Neural cell (in vitro differentiated cells): ENCODE measurements around the gene MVK. TPM values are rescaled to one million over a fixed set of nuclear protein-coding genes. Genes with fewer than 3 reads are reported as not detected.

Experiments
- H2AFZ ChIP-seq: fragments of 200-600, 300-800 bp; sonication (generic), shearing (Covaris generic); 2 replicates; pipeline ENCODE4 v1.6.0; 2014; ENCODE audit warnings: low read depth, mild to moderate bottlenecking, antibody characterized with exemption, low read length, moderate library complexity
- H3F3A ChIP-seq: fragments of 200-600 bp; shearing (Covaris generic); 2 replicates; pipeline ENCODE4 v1.6.1; 2016; ENCODE audit warnings: mild to moderate bottlenecking, moderate library complexity, mixed read lengths, antibody characterized with exemption, low read length; ENCODE audit not compliant: insufficient read depth, poor library complexity, severe bottlenecking
- H3K27ac ChIP-seq: fragments of 200-600, 300-800 bp; sonication (generic), shearing (Covaris generic); 2 replicates; pipeline ENCODE4 v1.5.1; 2014; ENCODE audit warnings: mild to moderate bottlenecking, low read length, moderate library complexity
- H3K27me3 ChIP-seq: fragments of 300-800, 200-600 bp; sonication (generic), shearing (Covaris generic); 2 replicates; pipeline ENCODE4 v1.6.0; 2014; ENCODE audit warnings: mild to moderate bottlenecking, low read depth, low read length, moderate library complexity; ENCODE audit not compliant: insufficient read depth
- H3K36me3 ChIP-seq: fragments of 300-800, 200-600 bp; sonication (generic), shearing (Covaris generic); 2 replicates; pipeline ENCODE4 v1.5.1; 2014; ENCODE audit warnings: mild to moderate bottlenecking, antibody characterized with exemption, low read length, moderate library complexity; ENCODE audit not compliant: insufficient read depth
- H3K4me2 ChIP-seq: fragments of 300-800, 200-600 bp; sonication (generic), shearing (Covaris generic); 2 replicates; pipeline ENCODE4 v1.6.0; 2014; ENCODE audit warnings: mild to moderate bottlenecking, low read length
- H3K4me3 ChIP-seq: fragments of 300-800, 200-600 bp; sonication (generic), shearing (Covaris generic); 2 replicates; pipeline ENCODE4 v1.5.1; 2014; ENCODE audit warnings: mild to moderate bottlenecking, low read length, moderate library complexity
- H3K79me2 ChIP-seq: fragments of 200-600 bp; shearing (Covaris generic); replicated peaks from 2 replicates; pipeline ENCODE4 v1.6.0; 2014; ENCODE audit warnings: mild to moderate bottlenecking, low read length, moderate library complexity; ENCODE audit not compliant: insufficient read depth
- H3K9ac ChIP-seq: fragments of 300-800, 200-600 bp; sonication (generic), shearing (Covaris generic); 2 replicates; pipeline ENCODE4 v1.6.1; 2016; ENCODE audit warnings: mild to moderate bottlenecking, low read length, mixed read lengths
- H3K9me2 ChIP-seq: fragments of 200-600 bp; shearing (Covaris generic); 2 replicates; pipeline ENCODE4 v1.6.1; 2016; ENCODE audit warnings: mild to moderate bottlenecking, low read length, mixed read lengths; ENCODE audit not compliant: insufficient read depth
- H3K9me3 ChIP-seq: fragments of 200-600, 300-800 bp; sonication (generic), shearing (Covaris generic); 2 replicates; pipeline ENCODE4 v1.6.1; 2016; ENCODE audit warnings: mild to moderate bottlenecking, mixed run types, low read length, moderate library complexity, mixed read lengths
- H4K20me1 ChIP-seq: fragments of 200-600 bp; shearing (Covaris generic); 2 replicates; pipeline ENCODE4 v1.6.1; 2016; ENCODE audit warnings: mild to moderate bottlenecking, mixed run types; ENCODE audit not compliant: insufficient read depth
- EP300 ChIP-seq: fragments of 450-650 bp; conservative IDR thresholded peaks from 2 replicates; pipeline ENCODE4 v1.6.1; 2014; ENCODE audit warnings: antibody characterized with exemption, mild to moderate bottlenecking, moderate library complexity; ENCODE audit not compliant: poor library complexity, severe bottlenecking
- EZH2 ChIP-seq: fragments of 200-600, 300-800 bp; shearing (Covaris generic), sonication (generic); IDR thresholded peaks from 2 replicates; pipeline ENCODE4 v1.6.1; 2014; ENCODE audit warnings: antibody characterized with exemption, low read length, borderline replicate concordance, mild to moderate bottlenecking; ENCODE audit not compliant: insufficient read depth, poor library complexity, severe bottlenecking
- MXI1 ChIP-seq: fragments of 450-650 bp; conservative IDR thresholded peaks from 2 replicates; pipeline ENCODE4 v1.6.1; 2014; ENCODE audit warnings: antibody characterized with exemption, mild to moderate bottlenecking; ENCODE audit not compliant: poor library complexity, severe bottlenecking
- POLR2AphosphoS5 ChIP-seq: IDR thresholded peaks from 2 replicates; pipeline ENCODE4 v1.6.1; 2012
- RAD21 ChIP-seq: fragments of 450-650 bp; conservative IDR thresholded peaks from 2 replicates; pipeline ENCODE4 v1.6.1; 2014; ENCODE audit warnings: antibody characterized with exemption, mild to moderate bottlenecking, moderate library complexity
- SMC3 ChIP-seq: fragments of 450-650 bp; conservative IDR thresholded peaks from 2 replicates; pipeline ENCODE4 v1.6.1; 2014; ENCODE audit warnings: antibody characterized with exemption, mild to moderate bottlenecking, moderate library complexity; ENCODE audit not compliant: poor library complexity
- TAF1 ChIP-seq: IDR thresholded peaks from 2 replicates; pipeline ENCODE4 v1.6.1; 2012; ENCODE audit warnings: low read depth
- polyA plus RNA-seq: library from polyadenylated mRNA; depleted of rRNA; stranded (reverse); fragments of >200 nt; gene quantifications from 2 replicates; pipeline ENCODE4 v1.2.3, GENCODE V29; 2014
- TF ChIP-seq, protein P1 (sequence below): fragments of 450-650 bp; IDR thresholded peaks from 2 replicates; pipeline ENCODE4 v1.5.1; 2014; ENCODE audit warnings: antibody characterized with exemption, mild to moderate bottlenecking, moderate library complexity; ENCODE audit not compliant: poor library complexity, severe bottlenecking
- TF ChIP-seq, protein P2 (sequence below): IDR thresholded peaks from 2 replicates; pipeline ENCODE4 v1.6.1; 2012; ENCODE audit warnings: borderline replicate concordance

MVK gene
- polyA plus RNA-seq, 1 donor from 2014 or later = 45.7 TPM

DNA sequence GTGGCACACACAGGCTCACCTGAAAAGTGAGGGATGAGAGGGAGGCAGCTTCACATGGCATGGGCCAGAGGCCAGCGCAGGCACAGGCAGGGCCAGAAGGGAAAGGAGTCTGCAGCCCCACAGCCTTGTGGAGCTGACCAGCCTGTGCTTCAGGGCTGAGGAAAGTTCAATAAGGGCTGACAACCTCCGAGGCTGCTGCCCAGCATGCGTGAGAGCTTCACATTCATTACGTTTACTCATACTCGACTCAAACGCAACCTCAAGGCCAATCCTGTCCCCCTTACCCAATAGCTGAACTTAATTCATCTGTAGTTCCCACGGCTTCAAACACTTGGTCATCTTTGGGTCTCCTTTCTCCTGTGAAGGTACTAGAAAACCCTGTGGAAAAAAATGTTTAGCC, 5.1 kb upstream of the MVK start:
- Histone ChIP-seq H3K79me2 (peaks cover 6% of the 10 kb centered on the region), H3K4me2 (no peak overlapping the region), H3K9ac (no peak overlapping the region), H3K4me3 (no peak overlapping the region), H3K27ac (no peak overlapping the region), H3K9me2 (no peaks in the 10 kb centered on the region), H3K9me3 (no peaks in the 10 kb centered on the region), H2AFZ (no peak overlapping the region), H3F3A (no peaks in the 10 kb centered on the region), H3K27me3 (no peaks in the 10 kb centered on the region), H4K20me1 (no peaks in the 10 kb centered on the region), H3K36me3 (no peaks in the 10 kb centered on the region)
- TF ChIP-seq SMC3 (no peak), RAD21 (no peak), MXI1 (no peak), POLR2AphosphoS5 (no peak), EP300 (no peak)
- TF ChIP-seq, protein P1, sequence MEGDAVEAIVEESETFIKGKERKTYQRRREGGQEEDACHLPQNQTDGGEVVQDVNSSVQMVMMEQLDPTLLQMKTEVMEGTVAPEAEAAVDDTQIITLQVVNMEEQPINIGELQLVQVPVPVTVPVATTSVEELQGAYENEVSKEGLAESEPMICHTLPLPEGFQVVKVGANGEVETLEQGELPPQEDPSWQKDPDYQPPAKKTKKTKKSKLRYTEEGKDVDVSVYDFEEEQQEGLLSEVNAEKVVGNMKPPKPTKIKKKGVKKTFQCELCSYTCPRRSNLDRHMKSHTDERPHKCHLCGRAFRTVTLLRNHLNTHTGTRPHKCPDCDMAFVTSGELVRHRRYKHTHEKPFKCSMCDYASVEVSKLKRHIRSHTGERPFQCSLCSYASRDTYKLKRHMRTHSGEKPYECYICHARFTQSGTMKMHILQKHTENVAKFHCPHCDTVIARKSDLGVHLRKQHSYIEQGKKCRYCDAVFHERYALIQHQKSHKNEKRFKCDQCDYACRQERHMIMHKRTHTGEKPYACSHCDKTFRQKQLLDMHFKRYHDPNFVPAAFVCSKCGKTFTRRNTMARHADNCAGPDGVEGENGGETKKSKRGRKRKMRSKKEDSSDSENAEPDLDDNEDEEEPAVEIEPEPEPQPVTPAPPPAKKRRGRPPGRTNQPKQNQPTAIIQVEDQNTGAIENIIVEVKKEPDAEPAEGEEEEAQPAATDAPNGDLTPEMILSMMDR = no peak
- TF ChIP-seq, protein P2, sequence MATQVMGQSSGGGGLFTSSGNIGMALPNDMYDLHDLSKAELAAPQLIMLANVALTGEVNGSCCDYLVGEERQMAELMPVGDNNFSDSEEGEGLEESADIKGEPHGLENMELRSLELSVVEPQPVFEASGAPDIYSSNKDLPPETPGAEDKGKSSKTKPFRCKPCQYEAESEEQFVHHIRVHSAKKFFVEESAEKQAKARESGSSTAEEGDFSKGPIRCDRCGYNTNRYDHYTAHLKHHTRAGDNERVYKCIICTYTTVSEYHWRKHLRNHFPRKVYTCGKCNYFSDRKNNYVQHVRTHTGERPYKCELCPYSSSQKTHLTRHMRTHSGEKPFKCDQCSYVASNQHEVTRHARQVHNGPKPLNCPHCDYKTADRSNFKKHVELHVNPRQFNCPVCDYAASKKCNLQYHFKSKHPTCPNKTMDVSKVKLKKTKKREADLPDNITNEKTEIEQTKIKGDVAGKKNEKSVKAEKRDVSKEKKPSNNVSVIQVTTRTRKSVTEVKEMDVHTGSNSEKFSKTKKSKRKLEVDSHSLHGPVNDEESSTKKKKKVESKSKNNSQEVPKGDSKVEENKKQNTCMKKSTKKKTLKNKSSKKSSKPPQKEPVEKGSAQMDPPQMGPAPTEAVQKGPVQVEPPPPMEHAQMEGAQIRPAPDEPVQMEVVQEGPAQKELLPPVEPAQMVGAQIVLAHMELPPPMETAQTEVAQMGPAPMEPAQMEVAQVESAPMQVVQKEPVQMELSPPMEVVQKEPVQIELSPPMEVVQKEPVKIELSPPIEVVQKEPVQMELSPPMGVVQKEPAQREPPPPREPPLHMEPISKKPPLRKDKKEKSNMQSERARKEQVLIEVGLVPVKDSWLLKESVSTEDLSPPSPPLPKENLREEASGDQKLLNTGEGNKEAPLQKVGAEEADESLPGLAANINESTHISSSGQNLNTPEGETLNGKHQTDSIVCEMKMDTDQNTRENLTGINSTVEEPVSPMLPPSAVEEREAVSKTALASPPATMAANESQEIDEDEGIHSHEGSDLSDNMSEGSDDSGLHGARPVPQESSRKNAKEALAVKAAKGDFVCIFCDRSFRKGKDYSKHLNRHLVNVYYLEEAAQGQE = no peak

DNA sequence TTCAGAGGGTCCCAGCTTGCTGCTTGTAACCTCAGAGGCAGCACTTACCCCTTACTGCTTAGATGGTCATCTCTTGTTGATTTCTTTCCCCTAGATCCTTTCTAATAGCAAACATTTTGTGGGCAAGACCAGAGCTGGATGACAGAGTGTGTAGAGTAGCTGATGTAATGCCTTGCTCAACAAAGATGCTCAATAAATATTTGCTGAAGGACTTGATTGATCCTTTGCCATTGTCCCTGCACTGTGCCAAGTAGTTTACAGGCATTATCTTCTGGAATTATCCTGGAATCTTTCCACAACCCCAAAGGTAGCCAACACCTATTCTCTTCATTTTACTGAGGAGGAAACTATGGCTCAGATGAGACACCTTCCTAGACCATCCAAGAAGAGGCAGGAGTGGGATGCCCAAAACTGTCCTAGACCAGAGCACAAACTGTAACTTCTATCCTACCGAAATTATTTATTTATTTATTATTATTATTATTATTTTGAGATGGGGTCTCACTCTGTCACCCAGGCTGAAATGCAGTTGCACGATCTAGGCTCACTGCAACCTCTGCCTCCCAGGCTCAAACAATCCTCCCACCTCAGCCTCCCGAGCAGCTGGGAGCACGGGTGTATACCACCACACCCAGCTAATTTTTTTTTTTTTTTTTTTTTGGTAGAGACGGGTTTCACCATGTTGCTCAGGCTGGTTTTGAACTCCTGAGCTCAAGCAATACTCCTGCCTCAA, 1.7 kb upstream of the MVK start:
- Histone ChIP-seq H3F3A (no peaks in the 10 kb centered on the region), H3K4me3 (peak overlapping the region; percentile 90), H3K27ac (peak overlapping the region; percentile 94), H3K4me2 (no peak overlapping the region), H2AFZ (no peak overlapping the region), H3K27me3 (no peaks in the 10 kb centered on the region), H3K79me2 (peaks cover 21% of the 10 kb centered on the region), H3K9me3 (no peaks in the 10 kb centered on the region), H3K36me3 (no peaks in the 10 kb centered on the region), H3K9me2 (no peaks in the 10 kb centered on the region), H4K20me1 (no peaks in the 10 kb centered on the region), H3K9ac (no peak overlapping the region)
- no peak for TF ChIP-seq EZH2
- TF ChIP-seq POLR2AphosphoS5 = no peak
- no peak for TF ChIP-seq SMC3
- TF ChIP-seq, protein P2 = no peak
- TF ChIP-seq, protein P1 = no peak
- no peak for TF ChIP-seq EP300
- TF ChIP-seq RAD21 = no peak
- no peak for TF ChIP-seq TAF1
- TF ChIP-seq MXI1 = no peak
